ENCODE results near the gene CX3CL1. TPM values are rescaled to one million over a fixed set of nuclear protein-coding genes. Genes with fewer than 3 reads are reported as not detected.

The CX3CL1 gene
- total RNA-seq, 2 donors from 2014 or later = not detected

- Mint-ChIP-seq H3K4me1 (peaks cover 32% of the 10 kb centered on the region), H3K36me3 (ENCODE audit: low read depth) (peaks cover 5% of the 10 kb centered on the region), H3K27me3 (peaks cover 55% of the 10 kb centered on the region), H3K4me3 (no peak overlapping the region), H3K27ac (no peak overlapping the region)
- no peak for DNase-seq
- ATAC-seq = no peak
- H3K9me3 ChIP-seq (ENCODE audit: control insufficient read depth, low read length, poor library complexity, severe bottlenecking) = no peaks in the 10 kb centered on the region
Observed at GRCh38 chr16:57345666-57346204, 26.6 kb upstream of the CX3CL1 start.

- peaks cover 23% of the 10 kb centered on the region for H3K4me1 Mint-ChIP-seq
- ATAC-seq = no peak
- no peak overlapping the region for H3K27ac Mint-ChIP-seq
- peaks cover 38% of the 10 kb centered on the region for H3K27me3 Mint-ChIP-seq
- H3K4me3 Mint-ChIP-seq = no peak overlapping the region
- no peak for DNase-seq
- H3K36me3 Mint-ChIP-seq (ENCODE audit: low read depth) = peaks cover 3% of the 10 kb centered on the region
- no peaks in the 10 kb centered on the region for H3K9me3 ChIP-seq (ENCODE audit: control insufficient read depth, low read length, poor library complexity, severe bottlenecking)
Observed at GRCh38 chr16:57347858-57348257, 24.4 kb upstream of the CX3CL1 start.

GRCh38 chr16:57348327-57348726 lies 24.0 kb upstream of the CX3CL1 start:
- Mint-ChIP-seq H3K4me3 (no peak overlapping the region), H3K27ac (no peak overlapping the region), H3K4me1 (peaks cover 23% of the 10 kb centered on the region), H3K27me3 (peaks cover 36% of the 10 kb centered on the region), H3K36me3 (ENCODE audit: low read depth) (peaks cover 3% of the 10 kb centered on the region)
- DNase-seq = no peak
- no peak for ATAC-seq
- no peaks in the 10 kb centered on the region for H3K9me3 ChIP-seq (ENCODE audit: control insufficient read depth, low read length, poor library complexity, severe bottlenecking)

GRCh38 chr16:57349212-57350031 lies 22.9 kb upstream of the CX3CL1 start:
- H3K4me3 Mint-ChIP-seq = peak overlapping the region; percentile 12
- ATAC-seq = peak; percentile 92
- H3K4me1 Mint-ChIP-seq = peaks cover 20% of the 10 kb centered on the region
- DNase-seq = no peak
- peaks cover 3% of the 10 kb centered on the region for H3K36me3 Mint-ChIP-seq (ENCODE audit: low read depth)
- H3K9me3 ChIP-seq (ENCODE audit: control insufficient read depth, low read length, poor library complexity, severe bottlenecking) = no peaks in the 10 kb centered on the region
- H3K27me3 Mint-ChIP-seq = peaks cover 29% of the 10 kb centered on the region
- H3K27ac Mint-ChIP-seq = no peak overlapping the region

GRCh38 chr16:57352636-57353047 lies 19.6 kb upstream of the CX3CL1 start:
- Mint-ChIP-seq H3K27me3 (peaks cover 29% of the 10 kb centered on the region), H3K27ac (no peak overlapping the region), H3K4me1 (peaks cover 13% of the 10 kb centered on the region), H3K4me3 (no peak overlapping the region), H3K36me3 (ENCODE audit: low read depth) (no peaks in the 10 kb centered on the region)
- no peaks in the 10 kb centered on the region for H3K9me3 ChIP-seq (ENCODE audit: control insufficient read depth, low read length, poor library complexity, severe bottlenecking)
- ATAC-seq (no peak), DNase-seq (no peak)

- DNase-seq (no peak), ATAC-seq (no peak)
- no peaks in the 10 kb centered on the region for H3K9me3 ChIP-seq (ENCODE audit: control insufficient read depth, low read length, poor library complexity, severe bottlenecking)
- Mint-ChIP-seq H3K27ac (no peak overlapping the region), H3K36me3 (ENCODE audit: low read depth) (no peaks in the 10 kb centered on the region), H3K27me3 (peaks cover 17% of the 10 kb centered on the region), H3K4me3 (no peak overlapping the region), H3K4me1 (peaks cover 6% of the 10 kb centered on the region)
Observed at GRCh38 chr16:57354311-57354710, 18.0 kb upstream of the CX3CL1 start.

GRCh38 chr16:57355898-57356414 lies 16.3 kb upstream of the CX3CL1 start:
- no peaks in the 10 kb centered on the region for H3K9me3 ChIP-seq (ENCODE audit: control insufficient read depth, low read length, poor library complexity, severe bottlenecking)
- Mint-ChIP-seq H3K4me1 (no peaks in the 10 kb centered on the region), H3K4me3 (no peak overlapping the region), H3K27ac (no peak overlapping the region), H3K27me3 (peaks cover 7% of the 10 kb centered on the region), H3K36me3 (ENCODE audit: low read depth) (no peaks in the 10 kb centered on the region)
- ATAC-seq (no peak), DNase-seq (no peak)

- Mint-ChIP-seq H3K36me3 (ENCODE audit: low read depth) (no peaks in the 10 kb centered on the region), H3K4me3 (no peak overlapping the region), H3K27me3 (peaks cover 7% of the 10 kb centered on the region), H3K27ac (no peak overlapping the region), H3K4me1 (no peaks in the 10 kb centered on the region)
- DNase-seq (no peak), ATAC-seq (no peak)
- H3K9me3 ChIP-seq (ENCODE audit: control insufficient read depth, low read length, poor library complexity, severe bottlenecking) = no peaks in the 10 kb centered on the region
Observed at GRCh38 chr16:57356547-57356946, 15.7 kb upstream of the CX3CL1 start.

GRCh38 chr16:57357330-57358085 lies 14.8 kb upstream of the CX3CL1 start:
- ATAC-seq (no peak), DNase-seq (no peak)
- Mint-ChIP-seq H3K36me3 (ENCODE audit: low read depth) (no peaks in the 10 kb centered on the region), H3K27me3 (peaks cover 6% of the 10 kb centered on the region), H3K27ac (peak overlapping the region; percentile 57), H3K4me3 (no peak overlapping the region), H3K4me1 (no peaks in the 10 kb centered on the region)
- no peaks in the 10 kb centered on the region for H3K9me3 ChIP-seq (ENCODE audit: control insufficient read depth, low read length, poor library complexity, severe bottlenecking)

GRCh38 chr16:57358086-57358420 lies 14.2 kb upstream of the CX3CL1 start:
- H3K9me3 ChIP-seq (ENCODE audit: control insufficient read depth, low read length, poor library complexity, severe bottlenecking) = no peaks in the 10 kb centered on the region
- Mint-ChIP-seq H3K36me3 (ENCODE audit: low read depth) (no peaks in the 10 kb centered on the region), H3K27ac (peak overlapping the region; percentile 57), H3K27me3 (peaks cover under 1% of the 10 kb centered on the region), H3K4me1 (no peaks in the 10 kb centered on the region), H3K4me3 (no peak overlapping the region)
- no peak for ATAC-seq
- no peak for DNase-seq

- Mint-ChIP-seq H3K27ac (peak within 1 kb of the TSS; percentile 57), H3K4me1 (no peaks in the 10 kb centered on the region), H3K27me3 (peaks cover 5% of the 10 kb centered on the region), H3K36me3 (ENCODE audit: low read depth) (no peaks in the 10 kb centered on the region), H3K4me3 (no peak within 1 kb of the TSS)
- ATAC-seq (no peak), DNase-seq (no peak)
- no peaks in the 10 kb centered on the region for H3K9me3 ChIP-seq (ENCODE audit: control insufficient read depth, low read length, poor library complexity, severe bottlenecking)
Observed at GRCh38 chr16:57358527-57359095, 13.7 kb upstream of the CX3CL1 start, which contains the start of gene CCL22. TSS of gene CCL22 (plus strand) at chr16:57358783. CDS start at chr16:57358817, 34 bp downstream.

- no peak overlapping the region for H3K27ac Mint-ChIP-seq
- H3K4me3 Mint-ChIP-seq = no peak overlapping the region
- no peak for ATAC-seq
Observed at GRCh38 chr16:57360321-57360935, 11.9 kb upstream of the CX3CL1 start.

GRCh38 chr16:57361404-57361803 lies 10.9 kb upstream of the CX3CL1 start:
- no peak for ATAC-seq
- no peak overlapping the region for H3K4me3 Mint-ChIP-seq
- no peak overlapping the region for H3K27ac Mint-ChIP-seq
- peaks cover 3% of the 10 kb centered on the region for H3K36me3 Mint-ChIP-seq (ENCODE audit: low read depth)
- no peaks in the 10 kb centered on the region for H3K9me3 ChIP-seq (ENCODE audit: control insufficient read depth, low read length, poor library complexity, severe bottlenecking)
- H3K4me1 Mint-ChIP-seq = no peaks in the 10 kb centered on the region
- DNase-seq = no peak
- peaks cover 27% of the 10 kb centered on the region for H3K27me3 Mint-ChIP-seq

More at GRCh38 chr16:57360321-57360935, 11.9 kb upstream of the CX3CL1 start:
- H3K9me3 ChIP-seq (ENCODE audit: control insufficient read depth, low read length, poor library complexity, severe bottlenecking) = no peaks in the 10 kb centered on the region
- DNase-seq = no peak
- Mint-ChIP-seq H3K4me1 (no peaks in the 10 kb centered on the region), H3K27me3 (peaks cover 20% of the 10 kb centered on the region), H3K36me3 (ENCODE audit: low read depth) (peaks cover 3% of the 10 kb centered on the region)

Measured in T-helper 17 cell (primary cell).